Fibroblast of the conjunctiva (primary cell): Measurements from ENCODE around the gene CRYBG2.
A peak's percentile ranks its signal among the peaks of the same experiment; 100 is the strongest.
"Not testable (repeated sequence)": the region's sequence is repeated elsewhere in the genome, so short reads cannot be mapped to it uniquely, and the experiment has no call there.

ENCODE experiments used
- DNase-seq: peaks from one replicate; pipeline ENCODE4 v3.0.0-alpha.2; 2010; ENCODE audit warnings: low read depth

Gene CRYBG2

DNA sequence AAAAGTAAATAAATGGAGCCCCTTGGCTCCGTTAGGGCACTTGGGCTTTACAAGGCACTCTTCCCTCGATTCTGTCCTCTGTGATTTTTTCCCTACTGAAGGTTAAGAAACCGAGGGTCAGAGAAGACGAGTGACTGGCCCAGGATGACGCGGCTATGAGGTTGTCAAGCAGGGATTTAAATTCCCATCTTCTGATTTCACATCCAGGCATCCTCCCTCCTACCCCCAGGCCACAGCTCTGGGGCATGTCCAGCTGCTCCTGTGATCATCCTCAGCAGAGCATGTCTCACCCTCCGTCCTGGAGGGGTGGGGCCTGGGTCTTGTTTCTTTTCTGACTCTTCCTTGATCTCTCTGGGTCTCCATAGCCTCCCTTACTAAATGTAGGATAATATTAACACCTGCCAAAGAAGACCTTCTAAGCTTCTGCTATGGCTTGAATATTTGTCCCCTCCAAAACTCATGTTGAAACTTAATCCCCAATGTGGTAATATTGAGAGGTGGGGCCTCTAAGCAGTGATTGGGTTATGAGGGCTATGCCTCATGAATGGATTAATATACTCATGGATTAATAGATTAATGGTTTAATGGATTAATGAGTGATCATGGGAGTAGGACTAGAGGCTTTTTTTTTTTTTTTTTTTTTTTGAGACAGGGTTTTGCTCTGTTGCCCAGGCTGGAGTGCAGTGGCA, 4.6 kb downstream of the CRYBG2 start:
- no peak for DNase-seq

DNA sequence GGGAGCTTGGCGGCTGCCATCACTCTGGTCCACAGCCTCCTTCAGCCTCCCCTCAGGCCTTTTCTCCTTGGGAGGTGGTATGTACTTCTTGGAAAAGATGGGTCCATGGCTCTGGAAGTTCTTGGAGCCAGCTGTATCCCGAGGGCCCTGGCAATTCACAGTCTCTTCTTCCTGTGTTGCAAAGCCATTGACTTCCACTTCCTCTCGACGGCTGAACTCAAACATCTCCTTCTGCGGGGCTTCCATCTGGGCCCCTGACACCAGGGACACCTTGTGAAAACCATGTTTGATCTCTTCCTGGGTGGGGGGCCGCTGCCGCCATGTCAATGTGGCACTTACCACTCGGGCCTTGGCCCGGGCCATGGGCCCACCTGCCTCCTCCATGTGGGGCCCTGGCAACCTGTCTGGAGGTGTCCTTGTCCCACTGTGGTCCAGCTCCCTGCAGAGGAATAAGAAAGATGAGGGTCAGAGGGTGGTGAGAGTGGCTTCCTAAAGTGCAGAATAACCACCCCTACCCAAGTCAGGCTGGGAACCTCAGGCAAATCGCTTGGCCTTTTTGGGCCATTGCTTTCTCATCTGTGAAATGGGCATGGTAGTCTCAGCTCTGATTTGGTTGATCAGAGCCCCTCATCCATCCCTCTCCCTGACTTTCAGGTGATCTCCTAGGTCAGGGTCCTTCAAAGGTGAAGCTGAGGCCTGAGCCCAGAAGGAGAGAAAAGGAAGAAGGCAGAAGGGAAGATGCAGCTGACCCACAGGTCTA, 7.5 kb downstream of the CRYBG2 start:
- DNase-seq: no peak

DNA sequence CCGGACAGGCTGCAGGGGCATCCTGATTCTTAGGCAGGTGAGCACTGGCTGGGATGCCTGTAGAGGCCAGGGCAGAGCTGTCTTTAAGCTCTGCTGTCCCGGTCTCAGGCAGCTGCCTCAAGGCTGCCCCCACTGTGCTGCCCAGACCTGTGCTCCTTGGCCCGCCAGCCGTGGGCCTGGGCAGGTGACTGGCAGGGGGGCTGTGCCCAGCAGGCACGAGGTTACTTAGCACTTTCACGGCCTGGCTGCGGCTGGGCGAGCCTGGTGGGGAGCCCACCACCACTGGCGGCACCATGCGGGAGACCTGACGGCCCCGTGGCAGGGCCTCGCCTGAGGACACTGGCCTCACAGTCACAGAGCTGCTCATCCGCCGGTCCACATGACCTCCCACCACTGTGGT, 8.2 kb downstream of the CRYBG2 start:
- no peak for DNase-seq

GRCh38 chr1:26344147-26344920, 9.6 kb downstream of the CRYBG2 start:
- no peak for DNase-seq

- no peak for DNase-seq
These were observed 13.9 kb downstream of the CRYBG2 start for GRCh38 chr1:26340047-26340481.

- DNase-seq: no peak
These were observed 15.3 kb downstream of the CRYBG2 start for GRCh38 chr1:26338670-26339069.

GRCh38 chr1:26337625-26338024, 16.3 kb downstream of the CRYBG2 start:
- no peak for DNase-seq

- no peak for DNase-seq
These were observed 16.8 kb downstream of the CRYBG2 start for GRCh38 chr1:26337206-26337535.

DNA sequence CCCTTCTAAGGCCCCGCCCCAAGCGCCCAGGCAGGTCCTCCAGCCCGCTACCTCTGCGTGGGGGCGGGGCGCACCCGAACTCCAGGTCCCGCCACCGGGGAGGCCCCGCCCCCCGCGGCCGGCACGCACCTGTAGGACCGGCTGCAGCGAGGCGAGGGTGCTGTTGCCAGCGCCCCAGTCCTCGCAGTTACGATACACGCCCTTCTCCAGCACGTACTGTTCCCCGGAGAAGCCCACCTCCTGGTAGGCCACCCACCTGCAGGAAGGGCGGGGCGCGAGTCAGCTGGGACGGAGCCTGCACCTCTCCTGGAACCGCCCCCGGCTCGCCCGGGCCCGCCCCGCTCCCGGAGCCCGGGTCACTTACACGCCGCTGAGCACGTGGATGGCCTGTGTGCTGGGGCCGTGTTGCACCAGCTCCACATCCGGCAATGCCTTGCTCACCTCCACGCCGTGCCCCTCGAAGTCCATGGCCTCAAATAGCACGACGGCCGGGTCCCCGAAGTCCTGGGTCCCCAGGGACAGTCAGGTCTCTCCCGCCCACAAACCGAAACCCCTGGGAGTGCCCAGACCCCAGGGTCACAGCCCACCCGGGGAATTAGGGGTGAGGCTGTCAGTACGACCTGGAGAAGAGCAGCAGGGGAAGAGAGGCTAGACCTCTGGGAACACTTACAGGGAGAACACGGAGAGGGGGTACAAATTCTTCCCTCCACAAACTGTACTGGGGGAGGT, 17.3 kb downstream of the CRYBG2 start:
- DNase-seq: no peak

DNA sequence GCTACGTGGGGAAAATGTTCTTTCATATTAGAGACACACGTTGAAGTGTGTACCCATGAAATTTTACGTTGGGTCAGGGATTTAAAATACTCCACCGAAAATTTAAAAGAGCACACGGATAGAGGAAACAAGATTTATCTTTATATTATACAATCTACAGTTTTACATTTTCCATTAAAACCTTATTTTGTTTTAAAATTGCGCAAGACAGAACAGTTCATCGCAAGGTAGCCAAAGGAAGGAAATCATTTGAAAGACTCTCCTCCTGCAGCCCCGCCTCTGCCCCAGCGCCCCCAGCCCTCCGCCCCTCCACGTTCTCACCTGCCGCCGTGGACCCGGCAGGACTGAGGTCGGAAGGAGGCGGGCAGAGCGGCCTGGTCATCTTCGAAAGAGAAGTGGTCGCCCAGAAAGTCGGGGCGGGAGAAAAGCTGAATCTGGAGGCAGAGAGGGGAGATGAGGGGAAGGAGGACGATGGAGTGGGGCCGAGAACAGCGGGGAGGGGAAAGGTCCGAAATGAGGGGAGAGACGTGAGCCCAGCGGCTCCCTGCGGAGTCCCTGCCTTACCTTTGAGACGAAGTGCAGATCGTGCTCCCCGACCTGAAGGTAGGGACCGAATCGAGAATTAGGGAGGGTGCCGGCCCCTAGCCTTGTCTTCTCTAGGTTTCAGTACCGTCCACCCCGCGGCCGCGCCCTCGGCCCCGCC, 18.0 kb downstream of the CRYBG2 start:
- DNase-seq: no peak

DNA sequence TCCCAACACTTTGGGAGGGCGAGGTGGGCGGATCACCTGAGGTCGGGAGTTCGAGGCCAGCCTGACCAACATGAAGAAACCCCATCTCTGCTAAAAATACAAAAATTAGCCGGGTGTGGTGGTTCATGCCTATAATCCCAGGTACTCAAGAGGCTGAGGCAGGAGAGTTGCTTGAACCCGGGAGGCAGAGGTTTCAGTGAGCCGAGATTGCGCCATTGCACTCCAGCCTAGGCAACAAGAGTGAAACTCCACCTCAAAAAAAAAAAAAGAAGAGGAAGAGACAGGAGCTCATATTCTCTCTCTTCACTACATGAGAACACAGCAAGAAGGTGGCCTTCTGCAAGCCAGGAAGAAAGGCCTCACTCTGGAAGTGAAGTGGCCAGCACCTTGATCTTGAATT, 20.6 kb downstream of the CRYBG2 start:
- DNase-seq: not testable (repeated sequence)

DNA sequence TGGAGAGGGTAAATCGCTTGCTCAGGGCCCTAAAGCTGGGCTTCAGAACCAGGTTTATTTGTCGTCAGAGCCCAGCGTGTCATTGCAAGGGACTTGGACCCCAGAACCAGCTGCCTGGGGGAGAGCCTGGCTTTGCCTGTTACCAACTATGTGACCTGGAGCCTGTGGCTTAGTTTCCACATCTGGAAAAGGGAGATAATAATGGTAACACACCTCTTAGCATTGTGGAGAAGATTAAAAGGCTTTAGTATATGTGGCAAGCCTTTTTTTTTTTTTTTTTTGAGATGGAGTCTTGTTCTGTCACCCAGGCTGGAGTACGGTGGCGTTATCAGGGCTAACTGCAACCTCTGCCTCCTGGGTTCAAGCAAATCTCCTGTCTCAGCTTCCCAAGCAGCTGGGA, 23.7 kb downstream of the CRYBG2 start:
- DNase-seq: no peak

DNA sequence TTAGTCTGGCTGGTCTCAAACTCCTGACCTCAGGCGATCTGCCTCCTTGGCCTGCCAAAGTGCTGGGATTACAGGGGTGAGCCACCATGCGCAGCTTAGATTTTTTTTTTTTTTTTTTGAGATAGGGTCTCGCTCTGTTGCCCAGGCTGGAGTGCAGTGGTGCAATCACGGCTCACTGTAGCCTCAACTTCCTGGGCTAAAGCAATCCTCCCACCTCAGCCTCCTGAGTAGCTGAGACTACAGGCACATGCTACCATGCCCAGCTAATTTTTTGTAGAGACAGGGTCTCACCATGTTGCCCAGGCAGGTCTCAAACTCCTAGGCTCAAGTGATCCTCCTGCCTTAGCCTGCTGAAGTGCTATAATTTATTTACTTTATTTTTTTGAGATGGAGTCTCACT, 24.6 kb downstream of the CRYBG2 start:
- not testable (repeated sequence) for DNase-seq

GRCh38 chr1:26328597-26328996, 25.3 kb downstream of the CRYBG2 start:
- no peak for DNase-seq

DNA sequence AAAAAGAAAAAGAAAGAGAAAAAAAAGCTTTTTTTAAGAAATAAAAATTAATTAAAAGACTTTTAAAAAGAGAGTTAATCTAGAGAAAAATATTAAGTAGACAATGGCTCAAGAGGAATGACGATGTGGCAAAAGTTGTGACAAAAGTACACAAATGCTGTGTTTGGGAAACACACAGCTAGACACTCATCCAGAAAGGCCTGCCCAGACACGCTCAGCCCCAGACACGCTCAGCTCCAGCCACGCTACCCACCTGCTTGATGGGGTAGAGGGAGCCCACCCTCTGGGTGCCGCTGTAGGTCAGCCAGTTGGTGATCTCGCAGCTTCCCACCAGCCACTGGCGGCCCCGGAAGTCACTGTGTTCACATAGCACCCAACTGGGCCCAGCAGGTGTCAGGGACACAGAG, 26.0 kb downstream of the CRYBG2 start:
- no peak for DNase-seq

GRCh38 chr1:26324550-26324949, 29.4 kb downstream of the CRYBG2 start:
- no peak for DNase-seq

DNA sequence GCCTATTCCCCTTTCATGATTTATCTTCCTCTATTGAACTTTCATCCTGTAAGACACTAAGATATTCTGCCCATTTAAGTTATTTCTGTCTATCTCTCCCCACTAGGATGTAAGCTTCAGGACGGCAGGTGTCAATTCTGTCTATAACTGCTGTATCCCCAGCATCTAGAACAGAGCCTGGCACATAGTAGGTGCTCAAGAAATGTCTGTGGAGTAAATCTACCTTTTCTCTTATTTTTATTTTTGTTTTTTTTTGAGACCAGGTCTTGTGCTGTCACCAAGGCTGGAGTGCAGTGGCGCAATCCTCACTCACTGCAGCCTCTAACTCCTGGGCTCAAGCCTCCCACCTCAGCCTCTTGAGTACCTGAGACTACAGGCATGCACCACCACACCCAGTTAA, 30.5 kb downstream of the CRYBG2 start:
- no peak for DNase-seq

DNA sequence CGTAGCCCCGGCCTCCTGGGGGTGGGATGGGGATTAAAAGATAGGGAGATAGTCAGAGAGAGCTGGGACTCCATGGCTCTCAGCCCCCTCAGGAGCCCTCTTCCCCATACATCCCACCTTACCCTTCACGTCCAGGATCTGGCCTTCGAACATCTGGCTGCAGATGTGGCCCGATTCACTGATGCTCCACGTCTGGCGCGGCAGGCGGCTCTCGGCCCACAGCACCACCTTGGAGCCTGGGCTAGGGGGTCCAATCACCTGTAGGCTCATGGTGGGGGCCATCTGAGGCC, 31.9 kb downstream of the CRYBG2 start:
- DNase-seq: no peak

GRCh38 chr1:26321315-26322041, 32.5 kb downstream of the CRYBG2 start:
- DNase-seq: peak; percentile 75

DNA sequence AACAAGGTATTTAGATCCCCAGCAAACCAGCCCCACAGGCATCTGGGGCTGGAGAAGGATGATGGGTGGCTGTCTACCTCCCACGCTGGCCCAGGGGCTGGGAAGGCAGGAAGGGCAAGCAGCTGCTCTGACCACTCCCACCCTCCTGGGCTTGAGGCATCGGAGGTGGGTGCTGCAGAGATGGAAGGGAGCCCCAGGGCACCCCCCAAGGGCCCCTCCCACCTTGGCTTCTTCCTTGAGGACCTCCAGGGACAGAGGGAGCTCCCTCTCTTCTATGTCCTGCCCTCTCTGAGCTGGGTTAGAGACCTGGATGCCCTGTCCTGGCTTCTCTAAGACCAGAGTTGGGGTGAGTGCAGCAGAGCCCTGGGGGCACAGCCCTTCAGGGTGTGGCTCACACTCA, 33.0 kb downstream of the CRYBG2 start:
- no peak for DNase-seq

- DNase-seq: no peak
These were observed 35.4 kb downstream of the CRYBG2 start for GRCh38 chr1:26318338-26319064.
